ENCODE results near the gene MYBBP1A.
"Not testable (repeated sequence)": the region's sequence is repeated elsewhere in the genome, so short reads cannot be mapped to it uniquely, and the experiment has no call there.

DNA sequence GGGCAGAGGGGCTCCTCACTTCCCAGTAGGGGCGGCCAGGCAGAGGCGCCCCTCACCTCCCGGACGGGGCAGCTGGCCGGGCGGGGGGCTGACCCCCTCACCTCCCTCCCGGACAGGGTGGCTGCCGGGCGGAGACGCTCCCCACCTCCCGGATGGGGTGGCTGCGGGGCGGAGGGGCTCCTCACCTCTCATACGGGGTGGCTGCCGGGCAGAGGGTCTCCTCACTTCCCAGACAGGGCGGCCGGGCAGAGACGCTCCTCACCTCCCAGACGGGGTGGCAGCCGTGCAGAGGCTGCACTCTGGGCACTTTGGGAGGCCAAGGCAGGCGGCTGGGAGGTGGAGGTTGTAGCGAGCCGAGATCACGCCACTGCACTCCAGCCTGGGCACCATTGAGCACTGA, 23.2 kb upstream of the MYBBP1A start:
- TF ChIP-seq, protein P1, sequence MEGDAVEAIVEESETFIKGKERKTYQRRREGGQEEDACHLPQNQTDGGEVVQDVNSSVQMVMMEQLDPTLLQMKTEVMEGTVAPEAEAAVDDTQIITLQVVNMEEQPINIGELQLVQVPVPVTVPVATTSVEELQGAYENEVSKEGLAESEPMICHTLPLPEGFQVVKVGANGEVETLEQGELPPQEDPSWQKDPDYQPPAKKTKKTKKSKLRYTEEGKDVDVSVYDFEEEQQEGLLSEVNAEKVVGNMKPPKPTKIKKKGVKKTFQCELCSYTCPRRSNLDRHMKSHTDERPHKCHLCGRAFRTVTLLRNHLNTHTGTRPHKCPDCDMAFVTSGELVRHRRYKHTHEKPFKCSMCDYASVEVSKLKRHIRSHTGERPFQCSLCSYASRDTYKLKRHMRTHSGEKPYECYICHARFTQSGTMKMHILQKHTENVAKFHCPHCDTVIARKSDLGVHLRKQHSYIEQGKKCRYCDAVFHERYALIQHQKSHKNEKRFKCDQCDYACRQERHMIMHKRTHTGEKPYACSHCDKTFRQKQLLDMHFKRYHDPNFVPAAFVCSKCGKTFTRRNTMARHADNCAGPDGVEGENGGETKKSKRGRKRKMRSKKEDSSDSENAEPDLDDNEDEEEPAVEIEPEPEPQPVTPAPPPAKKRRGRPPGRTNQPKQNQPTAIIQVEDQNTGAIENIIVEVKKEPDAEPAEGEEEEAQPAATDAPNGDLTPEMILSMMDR (IDR thresholded peaks at IDR 0.05; ENCODE audit: poor library complexity): not testable (repeated sequence)
- not testable (repeated sequence) for TF ChIP-seq EZH2 (IDR thresholded peaks at IDR 0.05; ENCODE audit: borderline replicate concordance)

Data from hepatocyte (in vitro differentiated cells).